Adrenal gland (tissue), 12 donors: ENCODE results near the gene GOLM1. TPM values are rescaled to one million over a fixed set of nuclear protein-coding genes. Genes with fewer than 3 reads are reported as not detected.

ENCODE experiments used
- DNase-seq, 7 donors: peaks; one replicate each; pipeline ENCODE4 v3.0.0-alpha.2; 2019 to 2020
- H3K27ac ChIP-seq, 5 donors: fragments of 200-600 bp; sonication (generic) in 4 of 5; 1 replicate in 3 of 5; 2 replicates in 2 of 5; pipeline versions ENCODE4 v1.5.1 to v1.8.0; 2016 to 2020; ENCODE audit warnings: mild to moderate bottlenecking in 1 of 5
- H3K27me3 ChIP-seq: fragments of 200-600 bp; 2 replicates; pipeline ENCODE4 v1.8.0; 2021
- H3K36me3 ChIP-seq, 2 donors: fragments of 200-600 bp; replicated peaks in 1 of 2; 1 replicate in 1 of 2; 2 replicates in 1 of 2; pipeline versions ENCODE4 v1.5.1 to v1.8.0; 2018 to 2022
- H3K4me1 ChIP-seq, 2 donors: fragments of 200-600 bp; replicated peaks in 1 of 2; 1 replicate in 1 of 2; 2 replicates in 1 of 2; pipeline versions ENCODE4 v1.5.1 to v1.8.0; 2018 to 2021
- H3K4me3 ChIP-seq, 4 donors: fragments of 200-600 bp; sonication (generic) in 3 of 4; one replicate each; pipeline ENCODE4 v1.5.1; 2016 to 2018
- H3K9me3 ChIP-seq, 3 donors: fragments of 200-600 bp; sonication (generic) in 1 of 3; replicated peaks in 1 of 3; 1 replicate in 2 of 3; 2 replicates in 1 of 3; pipeline versions ENCODE4 v1.5.1 to v1.8.0; 2016 to 2021
- POLR2A ChIP-seq, 2 donors: fragments of 450-650 bp; IDR thresholded peaks; one replicate each; pipeline ENCODE4 v1.6.1; 2017; ENCODE audit warnings: antibody characterized with exemption in 2 of 2, mild to moderate bottlenecking in 2 of 2, moderate library complexity in 1 of 2
- WGBS, 4 donors: extraction: QIAGEN DNeasy Blood & Tissue Kit in 2 of 4; methylation state at CpG; one replicate each; pipeline versions ENCODE4 v1.1.5 to v1.1.7; 2013 to 2017; 5-methylcytosine and 5-hydroxymethylcytosine counted together
- intact Hi-C, 2 donors: fragments of 100-400 bp; cut with DNase I; formaldehyde crosslinking; loops; one replicate each; pipeline versions ENCODE4 v1.14.1 to v1.15.0; 2022 to 2023
- polyA plus RNA-seq, 3 donors: library from polyadenylated mRNA; stranded (reverse); fragments of 200-250 nt in 2 of 3; fragments of 350-450 nt in 1 of 3; fragmentation: Illumina TruSeq in 1 of 3; extraction: RNeasy Lipid Tissue Mini Kit (QIAGEN cat#74804) in 1 of 3; gene quantifications; one replicate each; pipeline ENCODE4 v1.2.3, GENCODE V29; 2013 to 2014
- total RNA-seq, 9 donors: library from RNA; depleted of rRNA in 4 of 9; stranded (reverse); fragments of >200 nt in 4 of 9; fragments of 120-200 nt in 1 of 9; fragmentation: NEBNext Ultra II Directional in 1 of 9; extraction: Animal tissue kit (Norgen Biotek cat#: 25700) in 1 of 9; gene quantifications; one replicate each; pipeline versions ENCODE4 v1.1.0 to v1.2.4, GENCODE V29; 2013 to 2023
- TF ChIP-seq, protein P1 (sequence below), 6 experiments: fragments of 450-650 bp in 4 of 6; fragments of 200-600 bp in 2 of 6; sonication (generic) in 1 of 6; IDR thresholded peaks; 1 replicate in 5 of 6; 2 replicates in 1 of 6; pipeline versions ENCODE4 v1.5.1 to v1.8.0; 2016 to 2021; ENCODE audit warnings: antibody characterized with exemption in 6 of 6, mild to moderate bottlenecking in 2 of 6, moderate library complexity in 1 of 6
- donor health status: healthy with polysubstance abuse.
- donor health status: Bipolar disorder and iron deficiency.
- donor health status: DM: yes; HTN: yes; CAD: no.
- donor health status: DM: no; HTN: no; CAD: no.
- donor health status: DM: no; HTN: no; CAD: no.
- donor health status: DM: yes; HTN: yes; CAD: no.

The GOLM1 gene
- total and polyA plus RNA-seq, 12 donors, result 84.6 to 745 (median 186) TPM

- Histone ChIP-seq H3K4me3 (no peak overlapping the region), H3K27me3 (no peaks in the 10 kb centered on the region), H3K4me1 (peaks cover 26 to 37% of the 10 kb centered on the region in 2 donors), H3K27ac (peak overlapping the region in 2 of 5 donors; percentile 45 to 54), H3K36me3 (peaks cover 0 to 9% of the 10 kb centered on the region in 2 donors), H3K9me3 (no peaks in the 10 kb centered on the region)
- WGBS, 4 donors, result 77 to 86% (median 81%) methylated on average over 10 of the region's 10 CpGs
- peak in 1 of 7 donors; percentile 52 for DNase-seq
- TF ChIP-seq, protein P1, sequence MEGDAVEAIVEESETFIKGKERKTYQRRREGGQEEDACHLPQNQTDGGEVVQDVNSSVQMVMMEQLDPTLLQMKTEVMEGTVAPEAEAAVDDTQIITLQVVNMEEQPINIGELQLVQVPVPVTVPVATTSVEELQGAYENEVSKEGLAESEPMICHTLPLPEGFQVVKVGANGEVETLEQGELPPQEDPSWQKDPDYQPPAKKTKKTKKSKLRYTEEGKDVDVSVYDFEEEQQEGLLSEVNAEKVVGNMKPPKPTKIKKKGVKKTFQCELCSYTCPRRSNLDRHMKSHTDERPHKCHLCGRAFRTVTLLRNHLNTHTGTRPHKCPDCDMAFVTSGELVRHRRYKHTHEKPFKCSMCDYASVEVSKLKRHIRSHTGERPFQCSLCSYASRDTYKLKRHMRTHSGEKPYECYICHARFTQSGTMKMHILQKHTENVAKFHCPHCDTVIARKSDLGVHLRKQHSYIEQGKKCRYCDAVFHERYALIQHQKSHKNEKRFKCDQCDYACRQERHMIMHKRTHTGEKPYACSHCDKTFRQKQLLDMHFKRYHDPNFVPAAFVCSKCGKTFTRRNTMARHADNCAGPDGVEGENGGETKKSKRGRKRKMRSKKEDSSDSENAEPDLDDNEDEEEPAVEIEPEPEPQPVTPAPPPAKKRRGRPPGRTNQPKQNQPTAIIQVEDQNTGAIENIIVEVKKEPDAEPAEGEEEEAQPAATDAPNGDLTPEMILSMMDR (IDR thresholded peaks at IDR 0.05), result no peak
- TF ChIP-seq POLR2A (IDR thresholded peaks at IDR 0.05), result no peak
- intact Hi-C loops, result no loop called here
These were observed 19.9 kb downstream of the GOLM1 start for GRCh38 chr9:86079421-86079831.

- peak in 1 of 7 donors; percentile 46 for DNase-seq
- peaks cover 0 to 9% of the 10 kb centered on the region in 2 donors for H3K36me3 ChIP-seq
- no peak overlapping the region for H3K27ac ChIP-seq
- H3K27me3 ChIP-seq, result no peaks in the 10 kb centered on the region
- no peak for TF ChIP-seq POLR2A (IDR thresholded peaks at IDR 0.05)
- TF ChIP-seq, protein P1 (IDR thresholded peaks at IDR 0.05), result no peak
- 90 to 97% (median 94%) methylated on average over 8 of the region's 8 CpGs for WGBS, 4 donors
- no peaks in the 10 kb centered on the region for H3K9me3 ChIP-seq
- peaks cover 19 to 34% of the 10 kb centered on the region in 2 donors for H3K4me1 ChIP-seq
- no peak overlapping the region for H3K4me3 ChIP-seq
- intact Hi-C loops, result no loop called here
These were observed 20.6 kb downstream of the GOLM1 start for GRCh38 chr9:86078731-86079130.

DNA sequence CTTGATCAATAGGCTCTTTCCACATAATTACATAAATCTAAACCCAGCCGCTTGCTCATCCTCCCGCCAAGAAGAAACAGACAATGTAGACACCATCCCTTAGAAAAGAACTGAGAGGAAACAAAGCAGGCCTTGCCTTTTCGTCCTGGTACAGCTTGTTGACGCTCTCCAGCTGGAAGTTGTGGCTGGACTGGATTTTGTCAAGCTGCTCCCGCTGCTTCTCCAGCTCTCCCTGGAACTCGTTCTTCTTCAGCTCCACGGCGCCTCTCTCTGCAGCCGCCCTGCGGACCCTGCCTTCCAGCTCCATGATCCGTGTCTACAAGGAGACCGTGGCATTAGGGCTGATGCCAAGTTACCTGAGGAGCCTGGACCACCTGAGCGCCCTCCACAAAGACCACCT, 22.1 kb downstream of the GOLM1 start:
- intact Hi-C loops, result no loop called here
- Histone ChIP-seq H3K27ac (no peak overlapping the region), H3K36me3 (peaks cover 0 to 9% of the 10 kb centered on the region in 2 donors), H3K9me3 (no peaks in the 10 kb centered on the region), H3K4me1 (peaks cover 23 to 34% of the 10 kb centered on the region in 2 donors), H3K27me3 (no peaks in the 10 kb centered on the region), H3K4me3 (no peak overlapping the region)
- peak in 1 of 7 donors; percentile 56 for DNase-seq
- no peak for TF ChIP-seq POLR2A (IDR thresholded peaks at IDR 0.05)
- TF ChIP-seq, protein P1 (IDR thresholded peaks at IDR 0.05), result no peak
- 87 to 92% (median 91%) methylated on average over 13 of the region's 13 CpGs for WGBS, 4 donors

DNA sequence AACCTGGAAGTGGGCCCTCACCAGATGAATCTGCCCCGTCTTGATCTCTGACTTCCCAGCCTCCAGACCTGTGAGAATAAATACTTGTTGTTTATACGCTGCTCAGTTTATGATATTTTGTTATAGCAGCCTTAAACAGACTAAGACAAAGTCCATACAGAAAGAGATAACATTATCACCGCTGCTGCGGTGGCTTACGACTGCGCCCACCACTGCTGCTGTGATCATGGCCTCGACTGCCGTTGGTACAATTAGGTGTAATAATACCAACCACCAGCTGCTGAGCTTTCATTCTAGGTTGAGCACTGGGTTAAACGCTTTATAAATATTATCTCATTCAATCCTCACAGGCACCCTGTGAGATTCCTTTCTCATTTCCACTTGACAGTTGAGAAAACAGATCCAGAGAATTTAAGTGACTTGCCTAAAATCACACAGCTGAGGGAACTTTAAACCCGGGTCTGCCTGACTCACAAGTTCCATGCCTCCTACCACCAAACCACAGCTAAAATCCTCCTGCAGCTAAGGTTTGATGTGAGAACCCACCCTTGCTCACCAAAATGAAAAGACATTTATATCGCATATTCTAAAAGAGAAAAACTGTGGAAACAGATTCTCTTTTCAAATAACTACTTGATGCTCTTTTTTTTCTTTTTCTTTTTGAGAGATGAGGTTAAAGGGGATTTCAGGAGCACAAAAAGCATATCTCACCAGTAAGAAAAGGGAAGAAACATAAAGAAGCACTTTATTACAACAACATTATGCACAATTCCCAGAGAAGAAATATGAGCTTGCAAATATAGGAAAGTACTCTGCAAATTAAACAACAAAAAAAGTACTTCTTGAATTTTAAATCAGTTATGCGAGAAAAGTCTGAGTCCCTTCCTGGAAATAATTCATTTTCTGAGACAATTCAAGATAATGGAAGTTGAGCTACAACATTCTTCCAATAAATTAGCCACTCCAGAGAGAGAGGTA, 23.9 kb downstream of the GOLM1 start:
- no peak overlapping the region for H3K4me3 ChIP-seq
- no peaks in the 10 kb centered on the region for H3K27me3 ChIP-seq
- H3K4me1 ChIP-seq, result peaks cover 21 to 42% of the 10 kb centered on the region in 2 donors
- H3K27ac ChIP-seq, result no peak overlapping the region
- H3K9me3 ChIP-seq, result no peaks in the 10 kb centered on the region
- intact Hi-C loops, result no loop called here
- 89 to 97% (median 93%) methylated on average over 12 of the region's 12 CpGs for WGBS, 4 donors
- TF ChIP-seq POLR2A (IDR thresholded peaks at IDR 0.05), result no peak
- TF ChIP-seq, protein P1 (IDR thresholded peaks at IDR 0.05), result no peak
- H3K36me3 ChIP-seq, result peaks cover 0 to 9% of the 10 kb centered on the region in 2 donors
- DNase-seq, result peak in 1 of 7 donors; percentile 35
